ENCODE measurements around the gene OTUD5. TPM values are rescaled to one million over a fixed set of nuclear protein-coding genes. Genes with fewer than 3 reads are reported as not detected.

The OTUD5 gene
- polyA plus RNA-seq, 3 donors, result 60.7 to 66.1 (median 65.5) TPM

DNA sequence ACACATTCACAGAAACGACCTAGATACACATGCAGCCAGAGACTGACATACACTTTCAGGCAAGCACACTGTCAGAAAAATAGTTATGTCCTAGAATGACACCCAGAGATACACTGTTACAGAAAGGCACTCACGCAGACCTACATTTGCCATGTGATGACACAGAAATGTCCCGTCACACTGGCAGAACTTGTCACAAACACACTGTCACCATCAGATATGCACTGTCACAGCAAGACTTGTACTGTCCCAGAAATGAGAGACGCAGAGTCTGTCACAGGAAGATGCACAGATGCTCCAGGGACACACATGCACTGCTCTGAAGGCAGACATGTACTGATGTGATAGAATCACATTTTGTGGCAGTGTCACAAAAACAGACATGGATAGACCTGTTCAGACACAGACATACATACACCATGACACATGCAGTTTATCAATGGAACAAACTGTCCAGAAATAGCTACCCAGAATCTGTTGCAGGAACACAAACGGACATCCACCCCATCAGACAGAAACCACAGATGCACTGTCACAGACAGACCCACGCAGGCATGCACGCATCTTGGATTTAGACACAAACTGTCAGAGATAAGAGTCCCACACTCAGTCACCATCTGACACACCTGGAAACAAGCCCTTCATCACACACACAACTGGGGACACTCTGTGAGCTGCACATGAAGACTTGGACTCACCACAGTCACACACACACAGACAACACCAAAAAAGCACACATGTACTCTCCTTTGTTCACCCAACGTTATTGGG, 37.3 kb downstream of the OTUD5 start:
- DNase-seq (ENCODE audit: extremely low read depth in 1 of 11, low read depth in 9 of 11, low spot score in 4 of 11), result no peak

DNA sequence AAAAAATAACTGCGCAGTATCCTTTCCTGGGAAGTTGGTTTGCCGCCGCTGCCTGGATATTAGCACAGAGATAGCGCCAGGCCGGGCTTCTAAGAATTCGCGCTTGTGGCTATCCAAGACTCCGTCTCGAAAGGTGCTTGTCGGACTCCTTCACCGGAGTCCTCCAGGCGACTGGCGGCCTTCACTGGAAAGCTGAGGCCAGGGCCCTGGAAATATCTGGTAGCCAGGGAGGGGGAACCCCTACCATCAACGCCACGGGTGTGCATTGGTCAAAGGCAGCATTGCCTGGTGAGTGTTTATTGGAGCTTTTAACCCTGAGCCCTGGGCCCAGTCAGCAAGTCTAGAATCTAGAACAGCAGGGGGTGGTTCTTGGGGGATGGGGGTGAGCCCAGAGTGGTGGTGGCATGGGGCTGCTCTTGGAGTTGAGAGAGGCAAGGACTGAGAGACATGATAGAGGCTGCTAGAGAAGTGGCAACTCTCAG, 38.0 kb downstream of the OTUD5 start:
- DNase-seq (ENCODE audit: extremely low read depth in 1 of 11, low read depth in 9 of 11, low spot score in 4 of 11), result no peak

DNA sequence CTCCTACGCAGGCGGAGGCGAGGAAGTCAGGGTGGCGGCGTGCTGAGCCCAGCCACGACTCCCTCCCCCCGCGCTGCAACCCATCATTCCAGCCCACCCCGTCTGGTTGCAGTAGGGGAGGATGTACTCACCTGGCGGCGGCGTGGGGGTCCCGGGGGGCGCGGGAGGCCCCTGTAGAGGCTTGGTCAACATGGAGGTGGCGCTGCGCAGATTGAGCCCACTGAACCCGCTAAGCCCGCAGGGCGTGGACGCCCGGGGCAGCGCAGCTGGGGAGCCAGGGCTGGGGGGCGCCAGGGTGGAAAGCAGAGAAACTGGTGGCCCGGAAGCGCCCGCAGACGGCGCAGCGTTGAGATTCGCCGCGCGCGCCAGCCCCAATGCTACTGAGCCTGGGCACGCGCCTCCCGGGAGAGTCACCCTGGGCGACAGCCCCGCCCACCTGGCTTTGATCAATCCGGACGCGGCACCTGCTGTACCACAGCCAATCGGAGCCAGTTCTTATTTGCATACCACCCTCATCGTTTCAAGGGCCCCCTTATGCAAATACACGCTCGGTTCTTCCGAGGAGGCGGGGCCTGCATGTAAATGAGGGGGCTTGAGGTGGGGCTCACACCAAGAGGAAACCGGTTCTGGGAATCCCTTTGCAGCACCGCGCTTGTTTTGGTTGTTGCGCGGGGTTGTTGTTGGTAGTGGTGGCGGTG, 38.6 kb downstream of the OTUD5 start, which contains the start of gene PIM2:
TSS of gene PIM2 (minus strand) at position 382 of the 698 bp plus-strand sequence. CDS start at position 192, 190 bp downstream.
- DNase-seq (ENCODE audit: extremely low read depth in 1 of 11, low read depth in 9 of 11, low spot score in 4 of 11), result peak in 10 of 11 donors; percentile 56 to 84 (median 74)

GRCh38 chrX:48918301-48918642, 39.1 kb downstream of the OTUD5 start:
- peak in 1 of 11 donors; percentile 2 for DNase-seq (ENCODE audit: extremely low read depth in 1 of 11, low read depth in 9 of 11, low spot score in 4 of 11)

DNA sequence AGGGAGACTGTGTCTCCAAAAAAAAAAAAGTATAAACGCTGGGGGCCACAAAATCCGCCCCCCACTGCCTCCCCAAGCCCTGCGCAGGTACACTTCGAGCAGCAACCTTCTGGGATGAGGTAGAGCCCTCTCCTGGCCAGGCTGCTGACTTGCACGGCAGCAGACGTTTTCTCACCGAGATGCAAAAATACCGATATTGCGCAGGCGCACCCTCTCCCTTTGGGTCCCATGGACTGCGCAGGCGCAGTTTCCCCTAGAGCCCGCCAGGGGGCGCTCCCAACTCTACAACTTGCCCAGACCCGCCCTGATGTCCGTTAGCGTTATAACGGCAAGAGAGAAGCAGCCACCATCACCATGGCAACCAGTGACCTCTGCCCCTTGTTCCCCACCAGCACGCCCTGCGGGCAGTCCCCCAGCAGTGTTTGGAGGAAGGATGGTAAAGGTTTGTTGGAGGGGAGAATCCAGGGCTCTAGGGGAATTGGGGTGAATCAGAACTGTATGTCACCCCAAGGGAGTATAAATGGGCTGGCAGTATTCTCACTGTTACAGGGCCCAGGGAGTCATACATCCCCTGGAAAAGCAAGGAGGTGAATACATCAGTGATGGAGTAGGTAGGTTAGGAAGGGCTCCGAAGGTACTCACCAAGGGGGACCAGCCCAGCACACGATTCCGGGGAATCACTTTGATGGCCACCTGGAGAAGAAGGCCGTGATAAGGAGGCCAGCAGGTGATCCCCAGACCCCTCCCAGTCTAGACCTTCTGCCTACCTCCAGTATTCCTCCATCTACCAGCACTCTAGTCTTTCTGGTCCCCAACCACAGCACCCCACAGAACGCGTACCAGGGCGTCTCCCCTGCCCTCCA, 40.0 kb downstream of the OTUD5 start:
- DNase-seq (ENCODE audit: extremely low read depth in 1 of 11, low read depth in 9 of 11, low spot score in 4 of 11), result peak; percentile 65 to 86 (median 77)

DNA sequence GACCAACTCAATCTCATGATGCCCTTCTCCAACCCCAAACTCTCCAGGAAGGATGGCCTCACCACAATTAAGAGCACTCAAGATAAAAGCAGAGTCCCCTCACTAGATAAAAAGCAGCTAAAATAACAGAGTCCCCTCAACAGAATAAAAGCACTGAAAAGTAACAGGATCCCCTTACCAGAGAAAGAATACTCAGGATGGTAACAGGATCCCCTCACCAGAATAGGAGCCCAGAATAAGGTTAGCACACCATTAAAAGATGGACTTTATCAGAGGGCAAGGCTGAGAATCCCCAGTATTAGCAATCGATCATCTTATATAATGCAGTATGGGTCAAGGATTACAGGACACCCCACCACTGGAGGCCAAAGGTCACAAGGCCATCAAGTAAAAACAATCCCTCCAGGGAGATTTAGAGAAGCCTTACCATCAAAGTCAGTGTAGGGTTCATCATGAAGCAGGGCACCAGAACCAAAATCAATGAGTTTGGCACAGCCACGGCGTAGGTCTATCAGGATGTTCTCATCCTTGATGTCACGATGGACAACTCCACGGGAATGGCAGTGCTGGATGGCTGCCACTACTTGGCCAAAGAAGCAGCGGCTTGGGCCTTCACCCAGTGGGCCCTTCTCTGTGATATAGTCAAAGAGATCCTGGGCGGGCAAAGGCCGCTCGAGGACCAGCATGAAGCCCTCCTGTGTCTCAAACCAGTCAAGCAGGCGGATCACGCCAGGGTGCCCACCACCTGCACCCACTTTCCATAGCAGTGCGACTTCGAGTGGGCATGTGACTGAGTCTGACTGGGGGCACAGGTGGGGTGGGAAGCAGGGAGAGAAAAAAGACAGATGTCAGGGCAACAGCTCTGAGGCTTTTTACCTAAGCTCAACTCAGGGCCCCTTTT, 42.6 kb downstream of the OTUD5 start:
- no peak for DNase-seq (ENCODE audit: extremely low read depth in 1 of 11, low read depth in 9 of 11, low spot score in 4 of 11)

GRCh38 chrX:48913605-48914366, 43.6 kb downstream of the OTUD5 start:
- DNase-seq (ENCODE audit: extremely low read depth in 1 of 11, low read depth in 9 of 11, low spot score in 4 of 11), result no peak

DNA sequence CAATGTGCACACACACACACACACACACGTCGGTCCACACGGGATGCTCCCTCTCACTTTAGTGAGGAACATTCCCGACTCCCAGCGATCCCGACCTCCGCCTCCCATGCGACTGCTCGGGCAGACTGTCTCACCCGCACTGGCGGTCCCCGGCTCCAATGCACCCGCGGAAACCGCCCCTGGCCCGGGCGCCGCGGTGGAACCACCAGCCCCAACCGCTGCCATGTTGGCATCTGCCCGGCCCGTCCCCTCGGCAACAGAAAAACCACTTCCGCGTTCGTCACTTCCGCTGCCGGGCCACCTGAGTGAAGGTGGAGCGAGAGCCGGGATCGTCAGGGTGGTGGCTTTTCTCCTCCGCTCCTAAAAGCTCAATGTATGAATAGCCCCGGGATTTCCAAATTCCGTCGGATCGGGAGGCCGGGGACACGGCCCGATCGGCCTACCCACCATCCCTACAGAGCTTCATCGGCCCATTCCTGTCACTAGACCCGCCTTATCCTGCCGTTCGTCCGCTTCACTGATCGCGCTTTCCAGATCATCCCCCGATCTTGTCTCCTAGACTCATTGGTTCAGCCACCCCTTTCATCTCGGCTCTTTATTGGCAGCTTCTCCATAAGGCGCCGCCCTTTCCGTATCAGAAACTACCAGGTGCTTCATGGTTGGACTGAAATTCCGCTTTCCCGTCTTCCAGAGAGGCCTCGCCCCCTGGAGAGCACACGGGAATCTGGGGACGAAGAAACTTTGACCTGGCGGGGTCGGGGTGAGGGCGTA, 45.8 kb downstream of the OTUD5 start, which contains the start of gene SLC35A2:
TSS of gene SLC35A2 (minus strand) at position 235 of the 771 bp plus-strand sequence. CDS start at position 225, 10 bp downstream.
- peak in 5 of 11 donors; percentile 53 to 73 (median 63) for DNase-seq (ENCODE audit: extremely low read depth in 1 of 11, low read depth in 9 of 11, low spot score in 4 of 11)

DNA sequence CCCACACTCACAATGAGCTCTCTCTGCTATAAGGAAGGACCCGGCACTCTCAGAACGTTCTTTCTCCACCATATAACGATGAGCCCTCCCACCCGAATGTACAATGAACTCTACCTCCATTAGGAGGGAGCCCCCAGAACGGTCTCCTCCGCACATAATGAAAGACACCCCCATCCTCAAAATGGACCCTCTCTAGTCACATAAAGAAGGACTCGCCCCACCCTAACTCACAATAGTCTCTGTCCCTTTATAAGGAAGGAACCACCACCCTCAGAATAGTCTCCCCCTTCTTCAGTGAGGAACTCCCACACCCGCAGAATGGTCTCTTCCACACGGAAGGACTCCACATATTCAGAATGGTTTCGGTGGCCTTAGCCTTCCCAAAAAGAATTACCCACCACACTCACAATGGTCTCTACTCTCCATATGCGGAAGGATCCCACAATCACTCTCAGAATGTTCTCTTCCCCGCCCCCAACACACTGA, 46.4 kb downstream of the OTUD5 start:
- DNase-seq (ENCODE audit: extremely low read depth in 1 of 11, low read depth in 9 of 11, low spot score in 4 of 11), result peak in 1 of 11 donors; percentile 8

DNA sequence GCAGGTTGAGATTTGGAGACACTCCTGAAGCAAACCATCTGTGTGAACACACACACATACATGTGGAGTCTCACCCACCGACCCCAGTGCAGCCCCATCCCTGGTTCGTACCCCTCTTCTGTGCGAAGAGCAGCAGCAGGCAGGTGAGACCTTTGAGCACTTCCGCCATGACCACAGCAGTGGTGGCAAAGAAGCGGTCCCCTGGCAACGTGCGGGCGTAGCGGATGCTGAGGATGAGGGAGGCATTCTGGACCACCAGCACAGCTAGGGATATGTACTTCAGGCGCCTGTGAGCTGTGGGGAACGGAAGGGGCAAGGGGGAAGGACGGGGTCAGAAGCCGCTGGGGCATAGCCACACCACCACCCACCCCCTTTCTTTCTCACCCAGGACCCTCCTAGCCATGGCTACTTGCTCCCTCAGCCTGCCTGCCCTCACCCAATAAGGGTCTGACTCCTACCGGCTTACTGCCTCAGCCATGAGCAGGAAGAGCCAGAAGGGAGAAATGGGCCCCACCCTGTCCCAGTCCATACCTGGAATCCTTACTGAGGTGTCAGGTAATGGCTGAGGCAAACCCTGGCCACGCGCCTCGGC, 47.6 kb downstream of the OTUD5 start:
- DNase-seq (ENCODE audit: extremely low read depth in 1 of 11, low read depth in 9 of 11, low spot score in 4 of 11), result no peak

- DNase-seq (ENCODE audit: extremely low read depth in 1 of 11, low read depth in 9 of 11, low spot score in 4 of 11), result no peak
Observed at GRCh38 chrX:48908600-48908999, 48.8 kb downstream of the OTUD5 start.

- no peak for DNase-seq (ENCODE audit: extremely low read depth in 1 of 11, low read depth in 9 of 11, low spot score in 4 of 11)
Observed at GRCh38 chrX:48905090-48905790, 52.2 kb downstream of the OTUD5 start.

GRCh38 chrX:48904626-48905025, 52.8 kb downstream of the OTUD5 start:
- no peak for DNase-seq (ENCODE audit: extremely low read depth in 1 of 11, low read depth in 9 of 11, low spot score in 4 of 11)

DNA sequence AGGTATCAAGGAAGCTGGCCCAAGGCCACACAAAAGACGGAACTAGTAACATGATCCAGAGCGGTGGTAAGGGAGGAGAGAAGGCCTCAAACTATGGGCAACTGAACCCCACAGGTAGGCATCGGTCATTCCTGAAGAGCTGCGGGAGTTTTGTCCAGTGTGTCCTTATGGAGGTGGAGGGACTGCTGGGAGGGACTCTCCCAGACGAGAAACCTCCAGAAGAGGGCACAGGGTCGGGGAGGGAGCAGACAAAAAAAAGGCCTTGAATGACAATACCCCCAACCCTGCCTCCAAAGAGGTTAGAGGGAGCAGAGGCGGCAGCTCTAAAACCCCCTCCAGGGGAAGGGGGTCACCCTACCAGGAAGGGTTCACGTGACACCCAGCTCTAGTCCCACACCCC, 53.2 kb downstream of the OTUD5 start:
- no peak for DNase-seq (ENCODE audit: extremely low read depth in 1 of 11, low read depth in 9 of 11, low spot score in 4 of 11)

DNA sequence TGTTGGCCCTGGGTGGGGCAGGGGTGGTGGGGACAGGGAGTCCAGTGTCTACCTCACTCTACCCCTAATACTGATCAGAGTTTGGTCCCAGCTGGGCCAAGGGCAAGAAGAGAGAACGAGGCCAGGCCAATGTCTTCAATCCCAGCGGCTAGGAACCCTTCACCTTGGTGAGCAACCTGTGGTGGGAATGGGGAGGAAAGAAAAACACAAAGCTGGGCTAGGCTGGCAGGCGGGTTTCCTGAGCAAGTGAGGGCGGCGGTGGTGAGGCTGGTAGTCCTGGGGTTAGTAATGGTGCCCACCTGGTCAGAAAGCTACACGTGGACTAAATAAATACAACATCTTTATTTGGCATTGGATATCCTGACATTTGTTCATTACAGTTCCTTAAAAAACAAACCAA, 54.1 kb downstream of the OTUD5 start:
- no peak for DNase-seq (ENCODE audit: extremely low read depth in 1 of 11, low read depth in 9 of 11, low spot score in 4 of 11)

GRCh38 chrX:48902776-48903175, 54.6 kb downstream of the OTUD5 start:
- no peak for DNase-seq (ENCODE audit: extremely low read depth in 1 of 11, low read depth in 9 of 11, low spot score in 4 of 11)

Data from renal cortex interstitium (tissue), 11 donors.